ENCODE results near the gene MRFAP1L1.
"Not testable (repeated sequence)": the region's sequence is repeated elsewhere in the genome, so short reads cannot be mapped to it uniquely, and the experiment has no call there.

DNA sequence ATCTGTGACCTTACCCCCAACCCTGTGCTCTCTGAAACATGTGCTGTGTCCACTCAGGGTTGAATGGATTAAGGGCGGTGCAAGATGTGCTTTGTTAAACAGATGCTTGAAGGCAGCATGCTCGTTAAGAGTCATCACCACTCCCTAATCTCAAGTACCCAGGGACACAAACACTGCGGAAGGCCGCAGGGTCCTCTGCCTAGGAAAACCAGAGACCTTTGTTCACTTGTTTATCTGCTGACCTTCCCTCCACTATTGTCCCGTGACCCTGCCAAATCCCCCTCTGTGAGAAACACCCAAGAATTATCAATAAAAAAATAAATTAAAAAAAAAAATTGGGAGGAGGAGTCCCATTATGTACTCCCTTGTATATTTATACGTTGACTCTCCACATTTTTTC is 46.7 kb upstream of the MRFAP1L1 start:
- TF ChIP-seq, protein P1, sequence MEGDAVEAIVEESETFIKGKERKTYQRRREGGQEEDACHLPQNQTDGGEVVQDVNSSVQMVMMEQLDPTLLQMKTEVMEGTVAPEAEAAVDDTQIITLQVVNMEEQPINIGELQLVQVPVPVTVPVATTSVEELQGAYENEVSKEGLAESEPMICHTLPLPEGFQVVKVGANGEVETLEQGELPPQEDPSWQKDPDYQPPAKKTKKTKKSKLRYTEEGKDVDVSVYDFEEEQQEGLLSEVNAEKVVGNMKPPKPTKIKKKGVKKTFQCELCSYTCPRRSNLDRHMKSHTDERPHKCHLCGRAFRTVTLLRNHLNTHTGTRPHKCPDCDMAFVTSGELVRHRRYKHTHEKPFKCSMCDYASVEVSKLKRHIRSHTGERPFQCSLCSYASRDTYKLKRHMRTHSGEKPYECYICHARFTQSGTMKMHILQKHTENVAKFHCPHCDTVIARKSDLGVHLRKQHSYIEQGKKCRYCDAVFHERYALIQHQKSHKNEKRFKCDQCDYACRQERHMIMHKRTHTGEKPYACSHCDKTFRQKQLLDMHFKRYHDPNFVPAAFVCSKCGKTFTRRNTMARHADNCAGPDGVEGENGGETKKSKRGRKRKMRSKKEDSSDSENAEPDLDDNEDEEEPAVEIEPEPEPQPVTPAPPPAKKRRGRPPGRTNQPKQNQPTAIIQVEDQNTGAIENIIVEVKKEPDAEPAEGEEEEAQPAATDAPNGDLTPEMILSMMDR (IDR thresholded peaks at IDR 0.05): not testable (repeated sequence)
- TF ChIP-seq ZFX (IDR thresholded peaks at IDR 0.05; ENCODE audit: borderline replicate concordance): not testable (repeated sequence)
